Memory B cell (primary cell): Measurements from ENCODE around the gene SMOC2.
"Not testable (repeated sequence)": the region's sequence is repeated elsewhere in the genome, so short reads cannot be mapped to it uniquely, and the experiment has no call there.

Experiments
- ATAC-seq: fragments of 150-1000 bp; cut with Tn5 transposase; 2 replicates; pipeline ENCODE4 v1.10.0; 2021; ENCODE audit warnings: low read depth, mild to moderate bottlenecking, moderate library complexity
- DNase-seq, 2 donors: peaks; one replicate each; pipeline ENCODE4 v3.0.0; 2022; ENCODE audit warnings: low spot score in 2 of 2
- H3K27ac Mint-ChIP-seq: one replicate; pipeline ENCODE4 v1.8.0; 2022; ENCODE audit warnings: mild to moderate bottlenecking, moderate library complexity, mixed read lengths
- H3K27me3 Mint-ChIP-seq: one replicate; pipeline ENCODE4 v1.8.0; 2022; ENCODE audit warnings: mixed read lengths
- H3K36me3 Mint-ChIP-seq: one replicate; pipeline ENCODE4 v1.8.0; 2022; ENCODE audit warnings: mild to moderate bottlenecking, mixed read lengths
- H3K4me1 Mint-ChIP-seq: one replicate; pipeline ENCODE4 v1.8.0; 2022; ENCODE audit warnings: mixed read lengths
- H3K4me3 Mint-ChIP-seq: one replicate; pipeline ENCODE4 v1.8.0; 2022; ENCODE audit warnings: mild to moderate bottlenecking, moderate library complexity, mixed read lengths
- H3K9me3 Mint-ChIP-seq: one replicate; pipeline ENCODE4 v1.8.0; 2022; ENCODE audit warnings: mixed read lengths

Gene SMOC2

DNA sequence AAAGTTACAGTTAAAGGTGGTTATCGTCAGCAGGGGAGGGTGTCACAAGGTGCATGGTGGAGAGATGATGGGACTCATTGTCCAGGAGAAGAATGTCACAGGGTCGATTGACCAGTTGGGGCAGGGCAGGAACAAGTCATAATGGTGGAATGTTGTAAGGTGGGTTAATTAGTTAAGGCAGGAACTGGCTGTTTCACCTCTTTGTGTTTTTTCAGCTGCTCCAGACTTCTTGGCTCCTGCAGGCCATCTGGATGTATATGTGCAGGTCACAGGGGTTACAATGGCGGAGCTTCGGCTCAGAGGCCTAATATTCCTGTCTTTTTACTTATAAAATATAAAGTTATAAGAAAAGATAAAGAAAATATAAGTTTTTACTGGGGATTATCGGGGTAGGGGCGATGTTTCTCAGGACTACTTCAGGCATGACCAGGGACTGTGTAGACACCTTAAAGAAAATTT lies 236.4 kb downstream of the SMOC2 start:
- not testable (repeated sequence) for DNase-seq, H3K9me3 Mint-ChIP-seq, ATAC-seq, H3K4me3 Mint-ChIP-seq, H3K4me1 Mint-ChIP-seq, H3K36me3 Mint-ChIP-seq, H3K27ac Mint-ChIP-seq, H3K27me3 Mint-ChIP-seq

DNA sequence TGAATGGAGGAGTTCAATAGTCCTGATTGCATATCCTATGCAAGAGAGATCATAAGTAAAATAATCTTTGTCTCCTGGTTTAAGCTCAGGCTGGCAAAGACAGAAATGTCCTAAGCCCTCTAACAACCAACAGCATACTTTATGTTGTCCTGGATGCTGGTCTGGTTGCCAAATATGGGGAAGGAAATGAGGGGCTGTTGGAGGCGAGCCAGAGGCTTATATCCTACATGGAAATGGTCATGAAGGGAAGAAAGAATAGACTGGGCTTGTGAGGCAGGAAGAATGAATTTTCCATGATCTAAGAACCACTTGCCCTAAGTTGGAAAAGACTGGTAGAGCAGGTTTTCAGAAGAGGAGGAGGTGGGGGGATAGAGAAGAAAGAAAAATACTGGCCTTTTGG lies 237.1 kb downstream of the SMOC2 start:
- H3K9me3 Mint-ChIP-seq, result no peaks in the 10 kb centered on the region
- H3K36me3 Mint-ChIP-seq, result no peaks in the 10 kb centered on the region
- no peak overlapping the region for H3K27ac Mint-ChIP-seq
- H3K4me1 Mint-ChIP-seq, result no peaks in the 10 kb centered on the region
- DNase-seq (no peak), ATAC-seq (no peak)
- peaks cover 2% of the 10 kb centered on the region for H3K27me3 Mint-ChIP-seq
- H3K4me3 Mint-ChIP-seq, result no peak overlapping the region

DNA sequence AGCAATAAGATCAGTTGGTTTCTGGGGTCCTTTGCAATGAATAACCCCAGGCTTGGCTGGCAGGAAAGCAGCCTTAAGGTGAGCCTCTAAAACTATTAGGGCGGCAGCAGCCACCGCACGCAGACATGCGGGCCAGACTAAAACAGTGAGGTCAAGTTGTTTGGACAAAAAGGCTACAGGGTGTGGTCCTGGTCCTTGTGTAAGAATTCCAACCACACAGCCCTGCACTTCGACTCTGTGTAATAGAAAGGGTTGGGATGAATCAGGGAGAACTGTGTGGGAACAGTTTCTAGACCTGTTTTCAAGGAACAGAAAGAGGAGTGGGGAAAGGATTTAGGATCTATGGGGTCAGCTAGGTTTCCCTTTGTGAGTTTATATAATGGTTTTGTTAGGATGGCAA lies 237.6 kb downstream of the SMOC2 start:
- DNase-seq (no peak), ATAC-seq (no peak)
- Mint-ChIP-seq H3K36me3 (no peaks in the 10 kb centered on the region), H3K4me1 (no peaks in the 10 kb centered on the region), H3K4me3 (no peak overlapping the region), H3K27ac (no peak overlapping the region), H3K9me3 (no peaks in the 10 kb centered on the region), H3K27me3 (peaks cover 2% of the 10 kb centered on the region)

DNA sequence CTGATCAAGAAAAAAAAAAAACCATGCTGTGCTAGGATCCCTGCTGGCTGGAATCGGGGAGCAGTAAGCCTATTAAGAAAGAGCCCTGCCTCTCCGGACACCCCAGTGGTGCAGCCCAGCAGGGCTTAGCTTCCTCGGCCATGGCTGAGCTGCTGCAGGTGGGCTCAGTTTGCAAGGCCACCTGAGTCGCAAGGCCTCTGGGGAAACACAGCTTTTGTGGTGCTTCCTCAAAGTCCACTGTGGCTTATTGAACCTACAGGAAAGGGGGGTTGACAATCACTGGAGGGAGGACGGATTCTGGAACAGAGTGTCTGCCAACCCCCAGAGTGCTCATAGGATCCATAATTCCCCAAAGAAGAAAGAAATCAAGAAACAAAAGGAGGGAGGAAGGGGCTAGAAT lies 240.8 kb downstream of the SMOC2 start:
- no peak for DNase-seq
- Mint-ChIP-seq H3K36me3 (no peaks in the 10 kb centered on the region), H3K27ac (no peak overlapping the region), H3K9me3 (no peaks in the 10 kb centered on the region), H3K4me1 (no peaks in the 10 kb centered on the region), H3K4me3 (no peak overlapping the region), H3K27me3 (no peaks in the 10 kb centered on the region)
- no peak for ATAC-seq

DNA sequence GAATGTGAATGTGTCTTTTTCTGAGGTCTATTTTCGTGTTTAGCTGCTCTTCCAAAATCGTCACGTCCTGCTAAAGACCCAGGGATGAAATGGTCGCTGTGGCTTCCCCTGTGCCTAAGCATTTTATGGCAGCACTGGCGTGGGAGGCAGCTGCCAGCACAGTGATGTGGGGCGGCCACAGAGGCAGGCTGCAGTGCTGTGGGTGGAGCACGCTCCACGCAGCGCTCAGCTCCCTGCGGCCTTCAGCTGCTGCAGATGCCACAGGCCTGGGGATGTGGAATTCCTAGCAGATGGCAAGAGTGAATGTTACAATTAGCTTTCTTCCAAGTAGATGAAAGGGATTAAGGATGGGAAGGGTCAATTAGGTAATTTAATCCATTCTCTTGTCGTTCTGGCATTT lies 242.6 kb downstream of the SMOC2 start:
- no peaks in the 10 kb centered on the region for H3K9me3 Mint-ChIP-seq
- no peaks in the 10 kb centered on the region for H3K36me3 Mint-ChIP-seq
- H3K27ac Mint-ChIP-seq, result no peak overlapping the region
- ATAC-seq, result no peak
- no peaks in the 10 kb centered on the region for H3K27me3 Mint-ChIP-seq
- no peak overlapping the region for H3K4me3 Mint-ChIP-seq
- no peak for DNase-seq
- no peaks in the 10 kb centered on the region for H3K4me1 Mint-ChIP-seq

DNA sequence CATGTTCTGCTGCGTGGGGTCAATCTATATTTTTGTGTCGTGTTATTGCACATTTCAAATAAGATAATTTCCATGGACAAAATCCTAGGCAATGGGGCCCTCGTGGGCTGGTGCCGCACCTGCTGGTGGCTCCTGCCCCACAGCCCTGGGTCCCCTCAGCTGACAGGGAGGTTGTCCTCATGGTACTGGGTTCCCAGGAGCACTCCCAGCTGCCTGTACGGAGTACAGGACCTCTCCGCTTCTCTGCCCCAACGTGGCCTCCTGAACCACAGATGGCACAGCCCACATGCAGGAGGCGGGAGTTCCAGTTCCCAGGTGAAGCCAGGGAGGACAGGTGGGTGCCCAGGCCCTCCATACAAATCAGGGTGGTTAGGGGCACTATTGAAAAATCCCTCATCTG lies 243.5 kb downstream of the SMOC2 start:
- H3K9me3 Mint-ChIP-seq, result no peaks in the 10 kb centered on the region
- ATAC-seq (no peak), DNase-seq (no peak)
- H3K4me3 Mint-ChIP-seq, result no peak overlapping the region
- H3K36me3 Mint-ChIP-seq, result no peaks in the 10 kb centered on the region
- no peaks in the 10 kb centered on the region for H3K4me1 Mint-ChIP-seq
- no peaks in the 10 kb centered on the region for H3K27me3 Mint-ChIP-seq
- no peak overlapping the region for H3K27ac Mint-ChIP-seq

DNA sequence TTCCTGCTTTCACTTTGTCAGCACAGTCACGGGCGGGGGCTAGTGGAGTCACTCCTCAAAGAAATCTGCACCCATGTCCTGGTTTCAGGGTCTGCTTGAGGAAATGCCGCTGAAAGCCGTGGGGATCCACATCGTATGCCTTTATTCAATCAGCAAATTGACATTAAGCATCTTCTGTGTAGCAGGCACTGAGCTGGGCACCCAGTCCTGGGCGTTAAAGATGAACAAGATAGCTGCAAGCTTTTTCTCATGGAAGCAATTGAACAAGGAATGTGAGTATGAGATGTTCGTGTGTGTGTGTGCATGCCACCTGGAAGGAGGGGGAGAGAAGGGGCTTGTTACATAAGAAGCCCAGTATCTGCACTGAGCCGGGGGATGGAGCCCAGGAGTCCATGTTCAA lies 243.9 kb downstream of the SMOC2 start:
- no peaks in the 10 kb centered on the region for H3K9me3 Mint-ChIP-seq
- ATAC-seq (no peak), DNase-seq (no peak)
- H3K4me1 Mint-ChIP-seq, result no peaks in the 10 kb centered on the region
- H3K36me3 Mint-ChIP-seq, result no peaks in the 10 kb centered on the region
- H3K27me3 Mint-ChIP-seq, result no peaks in the 10 kb centered on the region
- H3K4me3 Mint-ChIP-seq, result no peak overlapping the region
- H3K27ac Mint-ChIP-seq, result no peak overlapping the region

DNA sequence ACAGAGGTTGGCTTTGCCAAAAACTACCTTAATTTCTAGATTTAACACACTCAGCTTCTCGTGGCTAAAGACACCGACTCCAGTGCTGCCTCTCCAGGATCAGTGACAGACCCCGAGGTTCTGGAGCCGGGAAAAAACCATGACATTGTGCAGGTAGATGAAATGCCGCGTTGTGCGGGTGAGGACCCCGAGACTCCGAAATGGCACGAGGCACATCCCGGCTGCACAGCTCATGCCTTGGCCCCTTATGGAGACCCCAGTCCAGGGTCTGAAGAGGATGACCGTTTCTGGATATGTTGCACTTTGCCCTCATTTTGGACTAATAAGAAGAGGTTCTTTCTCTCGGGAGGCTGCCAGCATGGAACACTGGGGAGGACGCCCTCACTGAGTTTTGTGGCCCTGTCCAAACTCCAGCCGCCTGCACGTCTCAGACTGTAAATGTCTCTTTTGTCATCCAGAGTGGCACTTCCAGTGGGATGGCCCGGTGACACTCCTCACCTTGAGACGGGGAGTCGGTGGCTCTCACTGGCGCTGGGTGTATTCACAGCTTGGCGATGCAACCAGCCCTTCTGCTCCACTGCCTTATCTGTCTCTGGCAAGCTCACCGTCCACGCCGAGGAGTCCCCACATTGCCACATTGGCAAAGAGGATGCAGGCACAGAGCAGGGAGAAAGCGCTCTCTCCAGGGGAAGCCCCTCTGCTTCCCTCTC lies 245.2 kb downstream of the SMOC2 start:
- ATAC-seq (no peak), DNase-seq (no peak)
- Mint-ChIP-seq H3K27ac (no peak overlapping the region), H3K4me3 (no peak overlapping the region), H3K36me3 (no peaks in the 10 kb centered on the region), H3K4me1 (no peaks in the 10 kb centered on the region), H3K9me3 (no peaks in the 10 kb centered on the region), H3K27me3 (no peaks in the 10 kb centered on the region)

DNA sequence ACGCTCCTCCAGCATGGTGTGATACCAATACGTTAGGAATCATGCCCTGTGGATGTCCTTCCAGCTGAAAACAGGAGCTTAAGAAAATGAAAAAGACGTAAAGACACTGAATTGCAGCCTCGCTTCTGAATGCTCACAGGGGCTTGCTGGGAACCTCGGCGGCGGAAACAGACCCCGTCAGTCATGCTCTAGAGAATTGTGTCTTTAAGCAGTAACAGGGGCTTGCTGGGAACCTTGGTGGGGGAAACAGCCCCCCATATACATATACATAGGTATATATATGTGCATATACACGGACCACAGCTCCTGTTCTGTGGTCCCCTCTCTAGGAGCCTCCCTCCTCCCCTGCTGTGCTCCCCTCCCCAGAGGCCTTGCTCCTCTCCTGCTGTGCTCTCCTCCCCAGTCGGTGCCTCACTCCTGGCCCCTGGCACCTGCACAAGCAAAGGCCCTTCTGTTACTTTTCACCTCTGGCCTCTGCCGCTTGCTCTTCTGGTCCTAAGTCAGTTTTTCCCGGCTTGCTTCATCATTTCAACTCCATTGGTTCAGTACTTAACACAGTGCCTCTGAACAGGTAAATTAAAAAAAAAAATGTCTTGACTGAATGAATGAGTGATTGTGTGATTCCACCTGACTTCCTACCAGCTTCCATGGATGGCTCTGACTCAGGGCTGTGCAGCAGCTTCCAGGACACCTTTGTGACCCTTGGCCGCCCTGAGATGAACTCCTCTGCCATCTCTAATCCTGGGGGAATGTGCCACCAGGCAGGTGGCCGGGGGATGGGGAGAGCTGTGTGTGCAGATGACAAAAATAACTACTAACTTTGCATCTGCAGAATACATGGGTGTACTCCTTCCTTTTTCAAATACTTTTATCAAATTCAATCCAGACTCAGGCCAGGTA lies 246.1 kb downstream of the SMOC2 start:
- Mint-ChIP-seq H3K9me3 (no peaks in the 10 kb centered on the region), H3K27ac (no peak overlapping the region), H3K4me3 (no peak overlapping the region), H3K4me1 (no peaks in the 10 kb centered on the region), H3K27me3 (no peaks in the 10 kb centered on the region), H3K36me3 (no peaks in the 10 kb centered on the region)
- DNase-seq, result no peak
- ATAC-seq, result no peak

DNA sequence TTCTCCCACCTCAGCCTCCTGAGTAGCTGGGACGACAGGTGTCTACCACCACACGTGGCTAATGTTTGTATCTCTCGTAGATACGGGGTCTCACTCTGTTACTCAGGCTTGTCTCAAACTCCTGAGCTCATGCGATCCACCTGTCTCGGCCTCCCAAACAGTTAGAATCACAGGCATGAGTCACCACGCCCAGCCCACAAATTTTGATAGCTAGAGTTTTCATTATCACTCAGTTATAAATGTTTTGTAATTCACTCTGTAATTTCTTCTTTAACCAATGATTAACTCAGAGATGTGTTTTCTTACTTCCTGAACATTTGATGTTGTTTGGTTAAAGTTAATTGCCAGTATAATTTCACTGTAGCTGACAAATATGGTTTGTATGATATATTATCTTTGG lies 249.3 kb downstream of the SMOC2 start:
- Mint-ChIP-seq H3K36me3 (no peaks in the 10 kb centered on the region), H3K9me3 (no peaks in the 10 kb centered on the region), H3K27me3 (no peaks in the 10 kb centered on the region), H3K4me1 (no peaks in the 10 kb centered on the region), H3K27ac (no peak overlapping the region), H3K4me3 (no peak overlapping the region)
- no peak for ATAC-seq
- DNase-seq, result no peak

DNA sequence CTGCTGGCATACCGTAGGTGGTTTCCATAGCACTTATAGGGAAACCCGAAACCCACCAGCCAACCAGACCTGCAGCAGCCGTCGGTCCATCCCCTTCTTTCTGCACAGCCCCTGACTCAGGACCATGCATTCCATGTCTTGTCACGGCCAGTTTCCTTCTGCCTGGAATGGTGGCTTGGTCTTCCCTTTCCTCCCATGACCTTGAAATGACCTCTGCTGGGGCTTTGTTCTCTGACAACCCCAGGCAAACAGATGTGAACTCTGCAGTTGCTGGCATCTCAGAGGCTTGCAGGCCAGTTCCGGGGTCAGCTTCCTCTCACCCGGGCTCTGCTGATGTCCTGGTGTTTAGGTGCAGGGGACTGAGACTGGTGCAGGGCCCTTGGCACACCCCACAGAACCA lies 250.8 kb downstream of the SMOC2 start:
- Mint-ChIP-seq H3K27ac (no peak overlapping the region), H3K4me1 (no peaks in the 10 kb centered on the region), H3K27me3 (no peaks in the 10 kb centered on the region), H3K4me3 (no peak overlapping the region), H3K9me3 (no peaks in the 10 kb centered on the region), H3K36me3 (no peaks in the 10 kb centered on the region)
- no peak for ATAC-seq
- DNase-seq, result no peak

DNA sequence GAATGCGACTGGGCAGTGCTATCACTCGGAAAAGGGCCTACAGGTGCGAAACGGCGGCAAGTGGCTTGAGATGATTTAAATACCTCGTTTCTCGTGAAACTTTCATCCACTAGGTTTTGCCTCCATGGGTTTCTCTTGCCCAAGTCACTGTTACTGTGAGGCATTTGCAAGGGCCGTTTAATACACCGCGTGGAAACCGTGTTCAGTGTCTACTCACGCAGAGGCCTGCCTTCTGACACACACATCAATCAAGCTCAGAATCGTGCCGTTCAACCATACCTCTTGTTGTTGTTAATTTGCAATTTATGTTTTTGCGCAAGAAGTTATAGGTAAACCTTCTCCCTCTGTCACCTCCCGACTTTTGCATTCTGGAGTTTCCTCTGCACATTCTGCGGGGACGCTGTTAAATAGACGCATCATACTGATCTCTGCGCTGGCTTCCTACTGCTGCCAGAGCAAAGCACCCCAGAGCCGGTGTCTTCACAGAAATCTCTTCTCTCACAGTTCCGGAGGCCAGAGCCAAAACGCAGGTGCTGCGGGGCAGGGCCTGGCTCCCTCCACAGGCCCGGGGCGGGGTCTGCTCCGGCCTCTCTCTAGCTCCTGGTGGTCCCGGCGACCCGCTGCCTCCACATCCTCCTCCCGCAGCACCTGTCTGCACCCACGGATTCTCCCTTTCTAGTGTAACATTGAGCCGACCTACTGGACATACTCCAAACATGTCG lies 251.4 kb downstream of the SMOC2 start:
- no peak for DNase-seq
- Mint-ChIP-seq H3K4me3 (no peak overlapping the region), H3K27ac (no peak overlapping the region), H3K27me3 (no peaks in the 10 kb centered on the region), H3K4me1 (no peaks in the 10 kb centered on the region), H3K9me3 (no peaks in the 10 kb centered on the region), H3K36me3 (no peaks in the 10 kb centered on the region)
- no peak for ATAC-seq

DNA sequence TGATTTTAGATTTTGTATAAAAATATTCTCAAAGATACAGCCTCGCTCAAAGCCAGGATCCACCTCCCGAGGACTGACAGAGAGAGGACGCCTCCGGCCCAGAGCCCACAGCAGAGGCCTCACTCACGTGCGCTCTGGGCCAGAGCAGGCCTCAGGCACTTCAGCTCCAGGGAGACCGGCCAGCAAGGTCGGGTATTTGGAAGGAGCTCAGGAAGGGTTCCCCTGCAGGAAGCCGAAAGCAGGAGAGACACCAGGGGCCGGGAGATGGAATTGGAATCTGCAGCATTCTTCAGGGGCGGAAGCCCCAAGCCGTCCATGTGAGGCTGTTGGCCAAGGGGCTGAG lies 251.9 kb downstream of the SMOC2 start:
- ATAC-seq, H3K4me3 Mint-ChIP-seq, DNase-seq, H3K9me3 Mint-ChIP-seq, H3K4me1 Mint-ChIP-seq, H3K27ac Mint-ChIP-seq, H3K36me3 Mint-ChIP-seq, H3K27me3 Mint-ChIP-seq: not testable (repeated sequence)

DNA sequence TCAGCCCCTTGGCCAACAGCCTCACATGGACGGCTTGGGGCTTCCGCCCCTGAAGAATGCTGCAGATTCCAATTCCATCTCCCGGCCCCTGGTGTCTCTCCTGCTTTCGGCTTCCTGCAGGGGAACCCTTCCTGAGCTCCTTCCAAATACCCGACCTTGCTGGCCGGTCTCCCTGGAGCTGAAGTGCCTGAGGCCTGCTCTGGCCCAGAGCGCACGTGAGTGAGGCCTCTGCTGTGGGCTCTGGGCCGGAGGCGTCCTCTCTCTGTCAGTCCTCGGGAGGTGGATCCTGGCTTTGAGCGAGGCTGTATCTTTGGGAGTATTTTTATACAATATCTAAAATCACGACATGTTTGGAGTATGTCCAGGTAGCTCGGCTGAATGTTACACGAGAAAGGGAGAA lies 253.8 kb downstream of the SMOC2 start:
- H3K27me3 Mint-ChIP-seq, H3K9me3 Mint-ChIP-seq, H3K4me3 Mint-ChIP-seq, DNase-seq, ATAC-seq, H3K36me3 Mint-ChIP-seq, H3K27ac Mint-ChIP-seq, H3K4me1 Mint-ChIP-seq: not testable (repeated sequence)
